Keratinocyte (primary cell): Measurements from ENCODE around the gene BNIP1. TPM values are rescaled to one million over a fixed set of nuclear protein-coding genes. Genes with fewer than 3 reads are reported as not detected.

Experiments used
- DNase-seq: peaks from one replicate; pipeline ENCODE4 v3.0.0-alpha.2; 2011; ENCODE audit warnings: low read depth, missing footprints, low spot score
- FAIRE-seq: peaks from 2 replicates; lab custom pipeline; 2011; peaks lifted over from hg19 to GRCh38; lab: Jason Lieb, UNC
- H2AFZ ChIP-seq: 2 replicates; pipeline ENCODE4 v1.6.0; 2012; ENCODE audit warnings: low read length, control low read depth, inconsistent platforms; ENCODE audit not compliant: control insufficient read depth
- H3K27ac ChIP-seq: 2 replicates; pipeline ENCODE4 v1.5.1; 2011; ENCODE audit warnings: low read length; ENCODE audit not compliant: control insufficient read depth, insufficient read depth
- H3K27me3 ChIP-seq: 3 replicates; pipeline ENCODE4 v1.6.0; 2011; ENCODE audit warnings: low read length; ENCODE audit not compliant: control insufficient read depth, insufficient read depth; ENCODE audit errors: extremely low read depth
- H3K36me3 ChIP-seq, 2 experiments: 2 replicates in 1 of 2; 3 replicates in 1 of 2; pipeline ENCODE4 v1.5.1; 2011; ENCODE audit warnings: low read length in 2 of 2, mild to moderate bottlenecking in 1 of 2; ENCODE audit not compliant: control insufficient read depth in 2 of 2, insufficient read depth in 2 of 2; ENCODE audit errors: extremely low read depth in 1 of 2
- H3K4me1 ChIP-seq: 3 replicates; pipeline ENCODE4 v1.5.1; 2011; ENCODE audit warnings: low read length; ENCODE audit not compliant: control insufficient read depth, insufficient read depth; ENCODE audit errors: extremely low read depth
- H3K4me2 ChIP-seq: 3 replicates; pipeline ENCODE4 v1.6.0; 2011; ENCODE audit warnings: low read depth, low read length; ENCODE audit not compliant: control insufficient read depth, insufficient read depth; ENCODE audit errors: extremely low read depth
- H3K4me3 ChIP-seq, 3 experiments: fragments of 200-600 bp in 1 of 3; sonication (generic) in 1 of 3; 2 replicates in 2 of 3; 3 replicates in 1 of 3; pipeline ENCODE4 v1.5.1; 2011 to 2016; ENCODE audit warnings: low read length in 3 of 3, mild to moderate bottlenecking in 3 of 3, control low read depth in 2 of 3, inconsistent platforms in 1 of 3, low read depth in 1 of 3, mixed read lengths in 1 of 3, mixed run types in 1 of 3, moderate library complexity in 1 of 3; ENCODE audit not compliant: control insufficient read depth in 2 of 3, insufficient read depth in 2 of 3; ENCODE audit errors: extremely low read depth in 1 of 3
- H3K79me2 ChIP-seq: 2 replicates; pipeline ENCODE4 v1.6.0; 2012; ENCODE audit warnings: low read length; ENCODE audit not compliant: control insufficient read depth, insufficient read depth
- H3K9ac ChIP-seq: 3 replicates; pipeline ENCODE4 v1.6.0; 2011; ENCODE audit warnings: low read length; ENCODE audit not compliant: control insufficient read depth, insufficient read depth; ENCODE audit errors: extremely low read depth
- H3K9me1 ChIP-seq: 3 replicates; pipeline ENCODE4 v1.6.0; 2011; ENCODE audit warnings: low read length; ENCODE audit not compliant: control insufficient read depth, insufficient read depth; ENCODE audit errors: extremely low read depth
- H3K9me3 ChIP-seq: 2 replicates; pipeline ENCODE4 v1.5.1; 2012; ENCODE audit warnings: low read depth, low read length; ENCODE audit not compliant: control insufficient read depth
- H4K20me1 ChIP-seq: 3 replicates; pipeline ENCODE4 v1.6.0; 2011; ENCODE audit warnings: low read length; ENCODE audit not compliant: control insufficient read depth, insufficient read depth; ENCODE audit errors: extremely low read depth
- CTCF ChIP-seq, 3 experiments: IDR thresholded peaks in 1 of 3; conservative IDR thresholded peaks in 1 of 3; optimal IDR thresholded peaks in 1 of 3; 2 replicates in 2 of 3; 3 replicates in 1 of 3; pipeline versions ENCODE3 to v1.5.1; 2011; ENCODE audit warnings: low read length in 3 of 3, mild to moderate bottlenecking in 3 of 3, moderate library complexity in 2 of 3, control low read depth in 1 of 3, inconsistent platforms in 1 of 3; ENCODE audit not compliant: insufficient read depth in 2 of 3; ENCODE audit errors: extremely low read depth in 1 of 3
- EZH2 ChIP-seq: IDR thresholded peaks from one replicate; pipeline ENCODE4 v1.6.1; 2012; ENCODE audit warnings: inconsistent platforms, mild to moderate bottlenecking, low read length, moderate library complexity
- dilution Hi-C: fragments of 300-500 bp; cut with MboI; formaldehyde crosslinking; loops from one replicate; pipeline ENCODE4 v1.7.0; 2020; ENCODE audit warnings: low sequenced_read_pairs; ENCODE audit not compliant: extremely low pct_ligation_motif_present
- polyA plus RNA-seq, 5 experiments: library from polyadenylated mRNA; depleted of rRNA in 3 of 5; stranded (reverse) in 3 of 5; stranded (forward) in 1 of 5; unstranded in 1 of 5; fragments of >200 nt; gene quantifications; 1 replicate in 1 of 5; 2 replicates in 3 of 5; 3 replicates in 1 of 5; pipeline versions ENCODE4 v1.2.1 to v1.2.3, GENCODE V29; 2011 to 2012; ENCODE audit warnings: missing spikeins in 2 of 5, low read depth in 1 of 5, low replicate concordance in 1 of 5

Gene BNIP1
- polyA plus RNA-seq, 1 donor (not counting 4 experiments of a cell fraction or from before 2014, with no cell fraction given) = 18.2 TPM

- DNase-seq (no peak), FAIRE-seq (no peak)
- TF ChIP-seq CTCF (optimal IDR thresholded peaks at IDR 0.05 in 1 of 3, IDR thresholded peaks at IDR 0.05 in 1 of 3, conservative IDR thresholded peaks at IDR 0.05 in 1 of 3; ENCODE audit: extremely low read depth in 1 of 3, insufficient read depth in 2 of 3, low read length in 3 of 3) (no peak), EZH2 (no peak)
- H3K9ac ChIP-seq = no peak overlapping the region
- dilution Hi-C loops = no loop called here
- H3K27me3 ChIP-seq = no peaks in the 10 kb centered on the region
- no peaks in the 10 kb centered on the region for H4K20me1 ChIP-seq
- no peak overlapping the region for H3K27ac ChIP-seq
- no peaks in the 10 kb centered on the region for H3K36me3 ChIP-seq
- peaks cover under 1% of the 10 kb centered on the region for H3K4me1 ChIP-seq
- no peak overlapping the region for H3K4me2 ChIP-seq
- H3K79me2 ChIP-seq = no peaks in the 10 kb centered on the region
- H3K4me3 ChIP-seq = no peak overlapping the region
- H3K9me1 ChIP-seq = no peaks in the 10 kb centered on the region
- H3K9me3 ChIP-seq = no peaks in the 10 kb centered on the region
- no peak overlapping the region for H2AFZ ChIP-seq
Observed at GRCh38 chr5:173099461-173099860, 44.9 kb upstream of the BNIP1 start.

- H3K9ac ChIP-seq = no peak overlapping the region
- no peaks in the 10 kb centered on the region for H3K79me2 ChIP-seq
- no peak overlapping the region for H2AFZ ChIP-seq
- dilution Hi-C loops = no loop called here
- no peaks in the 10 kb centered on the region for H3K9me1 ChIP-seq
- no peak overlapping the region for H3K4me3 ChIP-seq
- no peak overlapping the region for H3K4me2 ChIP-seq
- DNase-seq (no peak), FAIRE-seq (no peak)
- no peaks in the 10 kb centered on the region for H4K20me1 ChIP-seq
- H3K9me3 ChIP-seq = no peaks in the 10 kb centered on the region
- no peak for TF ChIP-seq EZH2
- no peak for TF ChIP-seq CTCF (optimal IDR thresholded peaks at IDR 0.05 in 1 of 3, IDR thresholded peaks at IDR 0.05 in 1 of 3, conservative IDR thresholded peaks at IDR 0.05 in 1 of 3; ENCODE audit: extremely low read depth in 1 of 3, insufficient read depth in 2 of 3, low read length in 3 of 3)
- H3K27ac ChIP-seq = no peak overlapping the region
- H3K4me1 ChIP-seq = no peaks in the 10 kb centered on the region
- no peaks in the 10 kb centered on the region for H3K27me3 ChIP-seq
- H3K36me3 ChIP-seq = no peaks in the 10 kb centered on the region
Observed at GRCh38 chr5:173101245-173101644, 43.1 kb upstream of the BNIP1 start.
